ENCODE data around the gene RAB10. TPM values are rescaled to one million over a fixed set of nuclear protein-coding genes. Genes with fewer than 3 reads are reported as not detected.
"Not testable (repeated sequence)": the region's sequence is repeated elsewhere in the genome, so short reads cannot be mapped to it uniquely, and the experiment has no call there.

RAB10 gene
- total RNA-seq, 1 experiment from 2014 or later, result 138 TPM

GRCh38 chr2:26020231-26020640, 13.6 kb upstream of the RAB10 start:
- Histone ChIP-seq H3K9me2 (replicated peaks; ENCODE audit: low read length) (no peaks in the 10 kb centered on the region), H4K20me1 (ENCODE audit: low read length) (no peaks in the 10 kb centered on the region), H3K79me2 (ENCODE audit: low read length) (no peaks in the 10 kb centered on the region), H3F3A (ENCODE audit: low read length, unreplicated experiment) (peaks cover 6% of the 10 kb centered on the region), H3K9ac (ENCODE audit: low read length) (no peak overlapping the region), H3K4me3 (ENCODE audit: low read length) (no peak overlapping the region), H3K4me1 (ENCODE audit: insufficient read depth, low read length) (peaks cover 17% of the 10 kb centered on the region), H3K36me3 (ENCODE audit: low read depth, low read length) (no peaks in the 10 kb centered on the region), H3K27ac (ENCODE audit: low read length) (no peak overlapping the region), H2AFZ (ENCODE audit: low read length) (no peak overlapping the region), H3K27me3 (ENCODE audit: low read length) (no peaks in the 10 kb centered on the region), H3K9me3 (ENCODE audit: low read length) (no peaks in the 10 kb centered on the region), H3K4me2 (ENCODE audit: low read length) (no peak overlapping the region)
- ATAC-seq (no peak), DNase-seq (no peak)
- CTCF ChIA-PET, result interaction anchor here (0.6 kb wide), 1 partner anchor 28 kb away, joined by 3 read pairs; no protein-coding TSS in a partner anchor
- TF ChIP-seq EZH2phosphoT487 (IDR thresholded peaks at IDR 0.05; ENCODE audit: borderline replicate concordance, low read length) (no peak), EZH2 (IDR thresholded peaks at IDR 0.05; ENCODE audit: low read length, unreplicated experiment) (no peak)
- TF ChIP-seq, protein P1, sequence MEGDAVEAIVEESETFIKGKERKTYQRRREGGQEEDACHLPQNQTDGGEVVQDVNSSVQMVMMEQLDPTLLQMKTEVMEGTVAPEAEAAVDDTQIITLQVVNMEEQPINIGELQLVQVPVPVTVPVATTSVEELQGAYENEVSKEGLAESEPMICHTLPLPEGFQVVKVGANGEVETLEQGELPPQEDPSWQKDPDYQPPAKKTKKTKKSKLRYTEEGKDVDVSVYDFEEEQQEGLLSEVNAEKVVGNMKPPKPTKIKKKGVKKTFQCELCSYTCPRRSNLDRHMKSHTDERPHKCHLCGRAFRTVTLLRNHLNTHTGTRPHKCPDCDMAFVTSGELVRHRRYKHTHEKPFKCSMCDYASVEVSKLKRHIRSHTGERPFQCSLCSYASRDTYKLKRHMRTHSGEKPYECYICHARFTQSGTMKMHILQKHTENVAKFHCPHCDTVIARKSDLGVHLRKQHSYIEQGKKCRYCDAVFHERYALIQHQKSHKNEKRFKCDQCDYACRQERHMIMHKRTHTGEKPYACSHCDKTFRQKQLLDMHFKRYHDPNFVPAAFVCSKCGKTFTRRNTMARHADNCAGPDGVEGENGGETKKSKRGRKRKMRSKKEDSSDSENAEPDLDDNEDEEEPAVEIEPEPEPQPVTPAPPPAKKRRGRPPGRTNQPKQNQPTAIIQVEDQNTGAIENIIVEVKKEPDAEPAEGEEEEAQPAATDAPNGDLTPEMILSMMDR (conservative IDR thresholded peaks at IDR 0.05; ENCODE audit: low read depth, low read length), result no peak
- no TSS peak for BruUV-seq (replicated peaks)
- POLR2A ChIA-PET (ENCODE audit: unreplicated experiment), result interaction anchor here (0.5 kb wide), 1 partner anchor 368 kb away, joined by 4 read pairs; no protein-coding TSS in a partner anchor
- intact Hi-C loops (cut with micrococcal nuclease), result no loop called here

GRCh38 chr2:26024260-26024659, 9.6 kb upstream of the RAB10 start:
- TF ChIP-seq EZH2phosphoT487 (IDR thresholded peaks at IDR 0.05; ENCODE audit: borderline replicate concordance, low read length) (no peak), EZH2 (IDR thresholded peaks at IDR 0.05; ENCODE audit: low read length, unreplicated experiment) (no peak)
- TF ChIP-seq, protein P1 (conservative IDR thresholded peaks at IDR 0.05; ENCODE audit: low read depth, low read length), result no peak
- no peak overlapping the region for H3K4me2 ChIP-seq (ENCODE audit: low read length)

GRCh38 chr2:26025509-26025908, 8.4 kb upstream of the RAB10 start:
- no peak overlapping the region for H2AFZ ChIP-seq (ENCODE audit: low read length)
- no peaks in the 10 kb centered on the region for H3K9me3 ChIP-seq (ENCODE audit: low read length)
- no peak overlapping the region for H3K4me2 ChIP-seq (ENCODE audit: low read length)
- POLR2A ChIA-PET (ENCODE audit: unreplicated experiment), result no interaction called here
- no peak overlapping the region for H3K4me3 ChIP-seq (ENCODE audit: low read length)
- CTCF ChIA-PET, result no interaction called here
- no peak overlapping the region for H3K27ac ChIP-seq (ENCODE audit: low read length)
- no peaks in the 10 kb centered on the region for H3F3A ChIP-seq (ENCODE audit: low read length, unreplicated experiment)
- no peaks in the 10 kb centered on the region for H3K79me2 ChIP-seq (ENCODE audit: low read length)
- no peak overlapping the region for H3K9ac ChIP-seq (ENCODE audit: low read length)
- H4K20me1 ChIP-seq (ENCODE audit: low read length), result no peaks in the 10 kb centered on the region
- no TSS peak for BruUV-seq (replicated peaks)
- H3K9me2 ChIP-seq (replicated peaks; ENCODE audit: low read length), result no peaks in the 10 kb centered on the region
- DNase-seq (no peak), ATAC-seq (no peak)
- TF ChIP-seq EZH2 (IDR thresholded peaks at IDR 0.05; ENCODE audit: low read length, unreplicated experiment), result no peak
- TF ChIP-seq, protein P1 (conservative IDR thresholded peaks at IDR 0.05; ENCODE audit: low read depth, low read length), result no peak
- no peak for TF ChIP-seq EZH2phosphoT487 (IDR thresholded peaks at IDR 0.05; ENCODE audit: borderline replicate concordance, low read length)
- H3K36me3 ChIP-seq (ENCODE audit: low read depth, low read length), result no peaks in the 10 kb centered on the region
- no peaks in the 10 kb centered on the region for H3K4me1 ChIP-seq (ENCODE audit: insufficient read depth, low read length)
- H3K27me3 ChIP-seq (ENCODE audit: low read length), result no peaks in the 10 kb centered on the region
- intact Hi-C loops (cut with micrococcal nuclease), result no loop called here

More at GRCh38 chr2:26024260-26024659, 9.6 kb upstream of the RAB10 start:
- Histone ChIP-seq H3K79me2 (ENCODE audit: low read length) (no peaks in the 10 kb centered on the region), H3K4me1 (ENCODE audit: insufficient read depth, low read length) (no peaks in the 10 kb centered on the region), H3F3A (ENCODE audit: low read length, unreplicated experiment) (no peaks in the 10 kb centered on the region), H3K9me2 (replicated peaks; ENCODE audit: low read length) (no peaks in the 10 kb centered on the region), H3K9me3 (ENCODE audit: low read length) (no peaks in the 10 kb centered on the region), H3K36me3 (ENCODE audit: low read depth, low read length) (no peaks in the 10 kb centered on the region), H3K9ac (ENCODE audit: low read length) (no peak overlapping the region), H3K4me3 (ENCODE audit: low read length) (no peak overlapping the region), H3K27ac (ENCODE audit: low read length) (no peak overlapping the region), H2AFZ (ENCODE audit: low read length) (no peak overlapping the region), H4K20me1 (ENCODE audit: low read length) (no peaks in the 10 kb centered on the region), H3K27me3 (ENCODE audit: low read length) (no peaks in the 10 kb centered on the region)
- DNase-seq, result no peak
- intact Hi-C loops (cut with micrococcal nuclease), result no loop called here
- ChIA-PET POLR2A (ENCODE audit: unreplicated experiment) (no interaction called here), CTCF (no interaction called here)
- no TSS peak for BruUV-seq (replicated peaks)
- no peak for ATAC-seq

GRCh38 chr2:26028083-26028482, 5.8 kb upstream of the RAB10 start:
- H3K27me3 ChIP-seq (ENCODE audit: low read length); intact Hi-C loops (cut with micrococcal nuclease); H3K9ac ChIP-seq (ENCODE audit: low read length); H3K9me3 ChIP-seq (ENCODE audit: low read length); H3K4me1 ChIP-seq (ENCODE audit: insufficient read depth, low read length); H4K20me1 ChIP-seq (ENCODE audit: low read length); CTCF ChIA-PET; H2AFZ ChIP-seq (ENCODE audit: low read length); H3F3A ChIP-seq (ENCODE audit: low read length, unreplicated experiment); H3K9me2 ChIP-seq (replicated peaks; ENCODE audit: low read length); ATAC-seq; H3K36me3 ChIP-seq (ENCODE audit: low read depth, low read length); H3K27ac ChIP-seq (ENCODE audit: low read length); POLR2A ChIA-PET (ENCODE audit: unreplicated experiment); H3K4me2 ChIP-seq (ENCODE audit: low read length); BruUV-seq (replicated peaks); H3K4me3 ChIP-seq (ENCODE audit: low read length); DNase-seq; H3K79me2 ChIP-seq (ENCODE audit: low read length): not testable (repeated sequence)
